ENCODE results near the gene SP8.

- TF ChIP-seq CTCF (IDR thresholded peaks at IDR 0.05; ENCODE audit: low read depth, low read length) (no peak), MAX (IDR thresholded peaks at IDR 0.05; ENCODE audit: low read depth, low read length) (no peak), POLR2A (IDR thresholded peaks at IDR 0.05; ENCODE audit: extremely low read depth, insufficient read length) (no peak)
Observed at GRCh38 chr7:20786049-20786412, 655 bp downstream of the SP8 start.

Data from NB4 (cell line).